Neural cell (in vitro differentiated cells): Measurements from ENCODE around the gene DIDO1. TPM values are rescaled to one million over a fixed set of nuclear protein-coding genes. Genes with fewer than 3 reads are reported as not detected.
"Not testable (repeated sequence)": the region's sequence is repeated elsewhere in the genome, so short reads cannot be mapped to it uniquely, and the experiment has no call there.

Source experiments
- H2AFZ ChIP-seq: fragments of 200-600, 300-800 bp; sonication (generic), shearing (Covaris generic); 2 replicates; pipeline ENCODE4 v1.6.0; 2014; ENCODE audit warnings: low read depth, mild to moderate bottlenecking, antibody characterized with exemption, low read length, moderate library complexity
- H3F3A ChIP-seq: fragments of 200-600 bp; shearing (Covaris generic); 2 replicates; pipeline ENCODE4 v1.6.1; 2016; ENCODE audit warnings: mild to moderate bottlenecking, moderate library complexity, mixed read lengths, antibody characterized with exemption, low read length; ENCODE audit not compliant: insufficient read depth, poor library complexity, severe bottlenecking
- H3K27ac ChIP-seq: fragments of 200-600, 300-800 bp; sonication (generic), shearing (Covaris generic); 2 replicates; pipeline ENCODE4 v1.5.1; 2014; ENCODE audit warnings: mild to moderate bottlenecking, low read length, moderate library complexity
- H3K27me3 ChIP-seq: fragments of 300-800, 200-600 bp; sonication (generic), shearing (Covaris generic); 2 replicates; pipeline ENCODE4 v1.6.0; 2014; ENCODE audit warnings: mild to moderate bottlenecking, low read depth, low read length, moderate library complexity; ENCODE audit not compliant: insufficient read depth
- H3K36me3 ChIP-seq: fragments of 300-800, 200-600 bp; sonication (generic), shearing (Covaris generic); 2 replicates; pipeline ENCODE4 v1.5.1; 2014; ENCODE audit warnings: mild to moderate bottlenecking, antibody characterized with exemption, low read length, moderate library complexity; ENCODE audit not compliant: insufficient read depth
- H3K4me2 ChIP-seq: fragments of 300-800, 200-600 bp; sonication (generic), shearing (Covaris generic); 2 replicates; pipeline ENCODE4 v1.6.0; 2014; ENCODE audit warnings: mild to moderate bottlenecking, low read length
- H3K4me3 ChIP-seq: fragments of 300-800, 200-600 bp; sonication (generic), shearing (Covaris generic); 2 replicates; pipeline ENCODE4 v1.5.1; 2014; ENCODE audit warnings: mild to moderate bottlenecking, low read length, moderate library complexity
- H3K79me2 ChIP-seq: fragments of 200-600 bp; shearing (Covaris generic); replicated peaks from 2 replicates; pipeline ENCODE4 v1.6.0; 2014; ENCODE audit warnings: mild to moderate bottlenecking, low read length, moderate library complexity; ENCODE audit not compliant: insufficient read depth
- H3K9ac ChIP-seq: fragments of 300-800, 200-600 bp; sonication (generic), shearing (Covaris generic); 2 replicates; pipeline ENCODE4 v1.6.1; 2016; ENCODE audit warnings: mild to moderate bottlenecking, low read length, mixed read lengths
- H3K9me2 ChIP-seq: fragments of 200-600 bp; shearing (Covaris generic); 2 replicates; pipeline ENCODE4 v1.6.1; 2016; ENCODE audit warnings: mild to moderate bottlenecking, low read length, mixed read lengths; ENCODE audit not compliant: insufficient read depth
- H3K9me3 ChIP-seq: fragments of 200-600, 300-800 bp; sonication (generic), shearing (Covaris generic); 2 replicates; pipeline ENCODE4 v1.6.1; 2016; ENCODE audit warnings: mild to moderate bottlenecking, mixed run types, low read length, moderate library complexity, mixed read lengths
- H4K20me1 ChIP-seq: fragments of 200-600 bp; shearing (Covaris generic); 2 replicates; pipeline ENCODE4 v1.6.1; 2016; ENCODE audit warnings: mild to moderate bottlenecking, mixed run types; ENCODE audit not compliant: insufficient read depth
- EP300 ChIP-seq: fragments of 450-650 bp; conservative IDR thresholded peaks from 2 replicates; pipeline ENCODE4 v1.6.1; 2014; ENCODE audit warnings: antibody characterized with exemption, mild to moderate bottlenecking, moderate library complexity; ENCODE audit not compliant: poor library complexity, severe bottlenecking
- EZH2 ChIP-seq: fragments of 200-600, 300-800 bp; shearing (Covaris generic), sonication (generic); IDR thresholded peaks from 2 replicates; pipeline ENCODE4 v1.6.1; 2014; ENCODE audit warnings: antibody characterized with exemption, low read length, borderline replicate concordance, mild to moderate bottlenecking; ENCODE audit not compliant: insufficient read depth, poor library complexity, severe bottlenecking
- MXI1 ChIP-seq: fragments of 450-650 bp; conservative IDR thresholded peaks from 2 replicates; pipeline ENCODE4 v1.6.1; 2014; ENCODE audit warnings: antibody characterized with exemption, mild to moderate bottlenecking; ENCODE audit not compliant: poor library complexity, severe bottlenecking
- POLR2AphosphoS5 ChIP-seq: IDR thresholded peaks from 2 replicates; pipeline ENCODE4 v1.6.1; 2012
- RAD21 ChIP-seq: fragments of 450-650 bp; conservative IDR thresholded peaks from 2 replicates; pipeline ENCODE4 v1.6.1; 2014; ENCODE audit warnings: antibody characterized with exemption, mild to moderate bottlenecking, moderate library complexity
- SMC3 ChIP-seq: fragments of 450-650 bp; conservative IDR thresholded peaks from 2 replicates; pipeline ENCODE4 v1.6.1; 2014; ENCODE audit warnings: antibody characterized with exemption, mild to moderate bottlenecking, moderate library complexity; ENCODE audit not compliant: poor library complexity
- TAF1 ChIP-seq: IDR thresholded peaks from 2 replicates; pipeline ENCODE4 v1.6.1; 2012; ENCODE audit warnings: low read depth
- polyA plus RNA-seq: library from polyadenylated mRNA; depleted of rRNA; stranded (reverse); fragments of >200 nt; gene quantifications from 2 replicates; pipeline ENCODE4 v1.2.3, GENCODE V29; 2014
- TF ChIP-seq, protein P1 (sequence below): IDR thresholded peaks from 2 replicates; pipeline ENCODE4 v1.6.1; 2012; ENCODE audit warnings: borderline replicate concordance
- TF ChIP-seq, protein P2 (sequence below): fragments of 450-650 bp; IDR thresholded peaks from 2 replicates; pipeline ENCODE4 v1.5.1; 2014; ENCODE audit warnings: antibody characterized with exemption, mild to moderate bottlenecking, moderate library complexity; ENCODE audit not compliant: poor library complexity, severe bottlenecking

Gene DIDO1
- polyA plus RNA-seq, 1 donor from 2014 or later = 42.8 TPM

DNA sequence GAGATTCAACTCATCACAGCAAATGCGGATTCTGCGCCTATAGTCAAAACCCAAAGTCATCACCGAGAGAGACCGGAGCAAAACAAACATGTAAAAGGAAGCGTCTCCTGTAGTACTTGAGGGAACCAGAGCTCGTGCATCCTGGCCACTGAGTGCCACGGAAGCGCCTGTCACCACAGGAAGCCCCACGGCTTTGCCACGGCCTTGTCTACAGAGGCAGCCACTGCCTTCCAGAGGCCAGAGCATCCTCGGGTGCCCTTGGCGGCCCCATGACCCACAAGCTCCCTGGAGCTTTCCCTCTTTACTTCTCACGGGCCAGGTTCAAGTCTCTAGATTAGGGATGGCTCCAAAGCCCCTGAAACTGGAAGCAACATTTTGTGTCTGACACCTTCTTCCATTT lies 72.2 kb downstream of the DIDO1 start:
- H3F3A ChIP-seq = no peaks in the 10 kb centered on the region
- TF ChIP-seq TAF1 = no peak
- TF ChIP-seq RAD21 = no peak
- no peak for TF ChIP-seq EZH2
- TF ChIP-seq SMC3 = no peak
- TF ChIP-seq EP300 = no peak
- TF ChIP-seq MXI1 = no peak
- TF ChIP-seq, protein P1, sequence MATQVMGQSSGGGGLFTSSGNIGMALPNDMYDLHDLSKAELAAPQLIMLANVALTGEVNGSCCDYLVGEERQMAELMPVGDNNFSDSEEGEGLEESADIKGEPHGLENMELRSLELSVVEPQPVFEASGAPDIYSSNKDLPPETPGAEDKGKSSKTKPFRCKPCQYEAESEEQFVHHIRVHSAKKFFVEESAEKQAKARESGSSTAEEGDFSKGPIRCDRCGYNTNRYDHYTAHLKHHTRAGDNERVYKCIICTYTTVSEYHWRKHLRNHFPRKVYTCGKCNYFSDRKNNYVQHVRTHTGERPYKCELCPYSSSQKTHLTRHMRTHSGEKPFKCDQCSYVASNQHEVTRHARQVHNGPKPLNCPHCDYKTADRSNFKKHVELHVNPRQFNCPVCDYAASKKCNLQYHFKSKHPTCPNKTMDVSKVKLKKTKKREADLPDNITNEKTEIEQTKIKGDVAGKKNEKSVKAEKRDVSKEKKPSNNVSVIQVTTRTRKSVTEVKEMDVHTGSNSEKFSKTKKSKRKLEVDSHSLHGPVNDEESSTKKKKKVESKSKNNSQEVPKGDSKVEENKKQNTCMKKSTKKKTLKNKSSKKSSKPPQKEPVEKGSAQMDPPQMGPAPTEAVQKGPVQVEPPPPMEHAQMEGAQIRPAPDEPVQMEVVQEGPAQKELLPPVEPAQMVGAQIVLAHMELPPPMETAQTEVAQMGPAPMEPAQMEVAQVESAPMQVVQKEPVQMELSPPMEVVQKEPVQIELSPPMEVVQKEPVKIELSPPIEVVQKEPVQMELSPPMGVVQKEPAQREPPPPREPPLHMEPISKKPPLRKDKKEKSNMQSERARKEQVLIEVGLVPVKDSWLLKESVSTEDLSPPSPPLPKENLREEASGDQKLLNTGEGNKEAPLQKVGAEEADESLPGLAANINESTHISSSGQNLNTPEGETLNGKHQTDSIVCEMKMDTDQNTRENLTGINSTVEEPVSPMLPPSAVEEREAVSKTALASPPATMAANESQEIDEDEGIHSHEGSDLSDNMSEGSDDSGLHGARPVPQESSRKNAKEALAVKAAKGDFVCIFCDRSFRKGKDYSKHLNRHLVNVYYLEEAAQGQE = no peak
- TF ChIP-seq, protein P2, sequence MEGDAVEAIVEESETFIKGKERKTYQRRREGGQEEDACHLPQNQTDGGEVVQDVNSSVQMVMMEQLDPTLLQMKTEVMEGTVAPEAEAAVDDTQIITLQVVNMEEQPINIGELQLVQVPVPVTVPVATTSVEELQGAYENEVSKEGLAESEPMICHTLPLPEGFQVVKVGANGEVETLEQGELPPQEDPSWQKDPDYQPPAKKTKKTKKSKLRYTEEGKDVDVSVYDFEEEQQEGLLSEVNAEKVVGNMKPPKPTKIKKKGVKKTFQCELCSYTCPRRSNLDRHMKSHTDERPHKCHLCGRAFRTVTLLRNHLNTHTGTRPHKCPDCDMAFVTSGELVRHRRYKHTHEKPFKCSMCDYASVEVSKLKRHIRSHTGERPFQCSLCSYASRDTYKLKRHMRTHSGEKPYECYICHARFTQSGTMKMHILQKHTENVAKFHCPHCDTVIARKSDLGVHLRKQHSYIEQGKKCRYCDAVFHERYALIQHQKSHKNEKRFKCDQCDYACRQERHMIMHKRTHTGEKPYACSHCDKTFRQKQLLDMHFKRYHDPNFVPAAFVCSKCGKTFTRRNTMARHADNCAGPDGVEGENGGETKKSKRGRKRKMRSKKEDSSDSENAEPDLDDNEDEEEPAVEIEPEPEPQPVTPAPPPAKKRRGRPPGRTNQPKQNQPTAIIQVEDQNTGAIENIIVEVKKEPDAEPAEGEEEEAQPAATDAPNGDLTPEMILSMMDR = no peak
- no peak for TF ChIP-seq POLR2AphosphoS5
- no peaks in the 10 kb centered on the region for H3K27me3 ChIP-seq
- no peak overlapping the region for H3K4me3 ChIP-seq
- no peaks in the 10 kb centered on the region for H3K79me2 ChIP-seq
- no peak overlapping the region for H3K9ac ChIP-seq
- H3K36me3 ChIP-seq = no peaks in the 10 kb centered on the region
- H2AFZ ChIP-seq = no peak overlapping the region
- H3K27ac ChIP-seq = no peak overlapping the region
- H4K20me1 ChIP-seq = no peaks in the 10 kb centered on the region
- no peak overlapping the region for H3K4me2 ChIP-seq
- H3K9me2 ChIP-seq = no peaks in the 10 kb centered on the region
- no peaks in the 10 kb centered on the region for H3K9me3 ChIP-seq

DNA sequence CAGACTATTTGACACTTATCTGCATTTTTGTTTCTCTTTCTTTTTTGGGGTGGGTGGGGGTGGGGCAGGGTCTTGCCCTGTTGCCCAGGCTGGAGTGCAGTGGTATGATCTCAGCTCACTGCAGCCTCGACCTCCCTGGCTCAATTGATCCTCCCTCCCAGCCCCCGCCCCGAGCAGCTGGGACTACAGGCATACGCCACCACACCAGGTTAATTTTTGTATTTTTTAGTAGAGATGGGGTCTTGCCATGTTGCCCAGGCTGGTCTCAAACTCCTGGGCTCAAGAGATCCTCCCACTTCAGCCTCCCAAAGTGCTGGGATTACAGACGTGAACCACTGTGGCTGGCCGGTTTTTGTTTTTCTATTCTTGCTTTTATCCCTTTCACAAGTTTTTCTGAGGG lies 73.0 kb downstream of the DIDO1 start:
- H3K9me2 ChIP-seq, H4K20me1 ChIP-seq, H3K36me3 ChIP-seq, H3K79me2 ChIP-seq, H3K4me2 ChIP-seq, H3K27me3 ChIP-seq, H3K9me3 ChIP-seq, H3K9ac ChIP-seq, H3F3A ChIP-seq, H3K4me3 ChIP-seq, H3K27ac ChIP-seq, H2AFZ ChIP-seq: not testable (repeated sequence)

DNA sequence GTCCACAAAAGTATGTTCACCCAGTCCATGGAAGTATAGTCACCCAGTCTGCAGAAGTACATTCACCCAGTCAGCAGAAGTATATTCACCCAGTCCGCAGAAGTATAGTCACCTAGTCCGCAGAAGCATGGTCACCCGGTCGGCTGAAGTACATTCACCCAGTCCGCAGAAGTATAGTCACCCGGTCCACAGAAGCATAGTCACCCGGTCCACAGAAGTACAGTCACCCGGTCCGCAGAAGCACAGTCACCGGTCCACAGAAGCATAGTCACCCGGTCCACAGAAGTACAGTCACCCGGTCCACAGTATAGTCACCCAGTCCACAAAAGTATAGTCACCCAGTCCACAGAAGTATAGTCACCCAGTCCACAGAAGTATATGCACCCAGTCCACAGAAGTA lies 73.5 kb downstream of the DIDO1 start:
- Histone ChIP-seq H3K79me2 (no peaks in the 10 kb centered on the region), H3K27me3 (no peaks in the 10 kb centered on the region), H3K4me3 (no peak overlapping the region), H3K36me3 (no peaks in the 10 kb centered on the region), H3K4me2 (no peak overlapping the region), H3F3A (no peaks in the 10 kb centered on the region), H3K9me2 (no peaks in the 10 kb centered on the region), H3K9ac (no peak overlapping the region), H4K20me1 (no peaks in the 10 kb centered on the region), H2AFZ (no peak overlapping the region), H3K9me3 (no peaks in the 10 kb centered on the region), H3K27ac (no peak overlapping the region)
- TF ChIP-seq, protein P1 = no peak
